Right atrium auricular region (tissue), 2 donors: Measurements from ENCODE around the gene SLC18A3. TPM values are rescaled to one million over a fixed set of nuclear protein-coding genes. Genes with fewer than 3 reads are reported as not detected.

ENCODE experiments used
- DNase-seq: peaks from one replicate; pipeline ENCODE4 v3.0.0-alpha.2; 2019; ENCODE audit warnings: low spot score
- H3K27ac ChIP-seq, 2 donors: fragments of 200-600 bp; sonication (generic); 1 replicate in 1 of 2; 2 replicates in 1 of 2; pipeline ENCODE4 v1.5.1; 2016 to 2019
- H3K27me3 ChIP-seq, 2 donors: fragments of 200-600 bp; sonication (generic); one replicate each; pipeline versions ENCODE4 v1.5.1 to v1.6.0; 2017 to 2019
- H3K36me3 ChIP-seq: fragments of 200-600 bp; sonication (generic); one replicate; pipeline ENCODE4 v1.5.1; 2016
- H3K4me1 ChIP-seq, 2 donors: fragments of 200-600 bp; sonication (generic); one replicate each; pipeline versions ENCODE4 v1.5.1 to v1.6.0; 2017 to 2019
- H3K4me3 ChIP-seq, 2 donors: fragments of 200-600 bp; sonication (generic); 1 replicate in 1 of 2; 2 replicates in 1 of 2; pipeline ENCODE4 v1.5.1; 2017 to 2019; ENCODE audit warnings: mild to moderate bottlenecking in 1 of 2, moderate library complexity in 1 of 2
- H3K9me3 ChIP-seq, 2 donors: fragments of 200-600 bp; sonication (generic); one replicate each; pipeline ENCODE4 v1.5.1; 2019
- total RNA-seq, 2 donors: library from RNA; depleted of rRNA; stranded (reverse); fragments of >200 nt; gene quantifications; one replicate each; pipeline ENCODE4 v1.1.0, GENCODE V29; 2016
- TF ChIP-seq, protein P1 (sequence below), 2 donors: fragments of 200-600 bp; sonication (generic); IDR thresholded peaks; one replicate each; pipeline ENCODE4 v1.5.1; 2019; ENCODE audit warnings: antibody characterized with exemption in 2 of 2

Gene SLC18A3
- total RNA-seq, 2 donors from 2014 or later, result not detected

DNA sequence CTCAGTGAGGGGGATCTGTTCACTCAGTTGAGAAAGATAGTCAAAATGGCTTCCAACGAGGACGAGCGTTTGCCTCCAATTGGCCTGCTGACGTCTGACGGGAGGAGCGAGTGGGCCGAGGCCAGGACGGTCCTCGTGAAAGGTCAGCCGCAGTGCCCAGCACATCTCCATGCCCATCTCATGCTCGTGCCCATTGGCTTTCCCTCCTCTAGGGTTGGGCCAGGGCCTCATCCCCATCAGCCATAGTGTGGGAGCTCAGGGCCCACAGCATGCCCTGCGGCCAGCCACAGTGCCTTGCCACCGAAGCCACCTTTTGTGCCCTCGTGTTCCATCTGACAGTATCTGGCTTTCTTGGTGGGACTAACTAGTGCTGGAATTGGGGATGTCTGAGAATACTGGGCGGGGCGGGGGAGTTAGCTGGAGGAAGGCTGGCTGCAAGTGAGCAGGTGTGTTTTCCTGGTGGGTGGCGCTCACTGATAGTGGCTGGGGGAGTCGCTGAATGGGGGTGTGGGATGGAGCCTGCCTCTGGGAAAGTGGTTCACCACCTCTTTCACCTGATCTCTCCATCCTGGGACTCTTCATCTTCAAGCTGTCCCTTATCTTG, 17.6 kb downstream of the SLC18A3 start:
- TF ChIP-seq, protein P1, sequence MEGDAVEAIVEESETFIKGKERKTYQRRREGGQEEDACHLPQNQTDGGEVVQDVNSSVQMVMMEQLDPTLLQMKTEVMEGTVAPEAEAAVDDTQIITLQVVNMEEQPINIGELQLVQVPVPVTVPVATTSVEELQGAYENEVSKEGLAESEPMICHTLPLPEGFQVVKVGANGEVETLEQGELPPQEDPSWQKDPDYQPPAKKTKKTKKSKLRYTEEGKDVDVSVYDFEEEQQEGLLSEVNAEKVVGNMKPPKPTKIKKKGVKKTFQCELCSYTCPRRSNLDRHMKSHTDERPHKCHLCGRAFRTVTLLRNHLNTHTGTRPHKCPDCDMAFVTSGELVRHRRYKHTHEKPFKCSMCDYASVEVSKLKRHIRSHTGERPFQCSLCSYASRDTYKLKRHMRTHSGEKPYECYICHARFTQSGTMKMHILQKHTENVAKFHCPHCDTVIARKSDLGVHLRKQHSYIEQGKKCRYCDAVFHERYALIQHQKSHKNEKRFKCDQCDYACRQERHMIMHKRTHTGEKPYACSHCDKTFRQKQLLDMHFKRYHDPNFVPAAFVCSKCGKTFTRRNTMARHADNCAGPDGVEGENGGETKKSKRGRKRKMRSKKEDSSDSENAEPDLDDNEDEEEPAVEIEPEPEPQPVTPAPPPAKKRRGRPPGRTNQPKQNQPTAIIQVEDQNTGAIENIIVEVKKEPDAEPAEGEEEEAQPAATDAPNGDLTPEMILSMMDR (IDR thresholded peaks at IDR 0.05), result no peak
- no peak for DNase-seq

GRCh38 chr10:49628599-49628998, 18.5 kb downstream of the SLC18A3 start:
- no peak for DNase-seq

More for the DNA sequence above, 17.6 kb downstream of the SLC18A3 start:
- no peak overlapping the region for H3K27ac ChIP-seq
- no peak overlapping the region for H3K4me3 ChIP-seq
- H3K4me1 ChIP-seq, result no peaks in the 10 kb centered on the region
- no peaks in the 10 kb centered on the region for H3K9me3 ChIP-seq
- H3K36me3 ChIP-seq, result no peaks in the 10 kb centered on the region
- no peaks in the 10 kb centered on the region for H3K27me3 ChIP-seq

GRCh38 chr10:49629431-49629881, 19.3 kb downstream of the SLC18A3 start:
- TF ChIP-seq, protein P1 (IDR thresholded peaks at IDR 0.05), result no peak
- Histone ChIP-seq H3K4me1 (no peaks in the 10 kb centered on the region), H3K4me3 (no peak overlapping the region), H3K36me3 (no peaks in the 10 kb centered on the region), H3K9me3 (no peaks in the 10 kb centered on the region), H3K27me3 (no peaks in the 10 kb centered on the region), H3K27ac (no peak overlapping the region)
- no peak for DNase-seq

More at GRCh38 chr10:49628599-49628998, 18.5 kb downstream of the SLC18A3 start:
- Histone ChIP-seq H3K36me3 (no peaks in the 10 kb centered on the region), H3K4me1 (no peaks in the 10 kb centered on the region), H3K27me3 (no peaks in the 10 kb centered on the region), H3K4me3 (no peak overlapping the region), H3K27ac (no peak overlapping the region), H3K9me3 (no peaks in the 10 kb centered on the region)
- TF ChIP-seq, protein P1 (IDR thresholded peaks at IDR 0.05), result no peak

GRCh38 chr10:49631975-49632374, 21.9 kb downstream of the SLC18A3 start:
- Histone ChIP-seq H3K9me3 (no peaks in the 10 kb centered on the region), H3K4me1 (no peaks in the 10 kb centered on the region), H3K27ac (no peak overlapping the region), H3K27me3 (no peaks in the 10 kb centered on the region), H3K36me3 (no peaks in the 10 kb centered on the region), H3K4me3 (no peak overlapping the region)
- no peak for DNase-seq
- TF ChIP-seq, protein P1 (IDR thresholded peaks at IDR 0.05), result no peak

GRCh38 chr10:49632406-49633317, 22.6 kb downstream of the SLC18A3 start:
- no peaks in the 10 kb centered on the region for H3K27me3 ChIP-seq
- TF ChIP-seq, protein P1 (IDR thresholded peaks at IDR 0.05), result no peak
- H3K27ac ChIP-seq, result no peak overlapping the region
- no peak overlapping the region for H3K4me3 ChIP-seq
- H3K9me3 ChIP-seq, result no peaks in the 10 kb centered on the region
- no peaks in the 10 kb centered on the region for H3K4me1 ChIP-seq
- H3K36me3 ChIP-seq, result no peaks in the 10 kb centered on the region
- DNase-seq, result no peak
